Measurements from ENCODE around the gene LCORL. TPM values are rescaled to one million over a fixed set of nuclear protein-coding genes. Genes with fewer than 3 reads are reported as not detected.

Gene LCORL
- total and polyA plus RNA-seq, 2 donors (not counting 3 experiments of a cell fraction or from before 2014, with no cell fraction given): 2.8 to 23.9 TPM

GRCh38 chr4:17962171-17962570 lies 59.4 kb downstream of the LCORL start:
- BruUV-seq (replicated peaks): no TSS peak
- H4K20me1 ChIP-seq (replicated peaks; ENCODE audit: control insufficient read depth, extremely low read depth, insufficient read depth, low read length): peaks cover 2% of the 10 kb centered on the region
- H3K4me2 ChIP-seq (ENCODE audit: insufficient read depth, low read length): no peak overlapping the region
- FAIRE-seq (no peak), DNase-seq (ENCODE audit: low read depth, low spot score) (no peak)
- H2AFZ ChIP-seq (ENCODE audit: low read depth, low read length): no peak overlapping the region
- no peak overlapping the region for H3K4me3 ChIP-seq (replicated peaks in 1 of 3; ENCODE audit: insufficient read depth in 1 of 3, low read depth in 1 of 3, low read length in 3 of 3)
- H3K9me3 ChIP-seq (replicated peaks; ENCODE audit: control insufficient read depth, insufficient read depth, low read length): no peaks in the 10 kb centered on the region
- peaks cover 10% of the 10 kb centered on the region for H3K79me2 ChIP-seq (ENCODE audit: control insufficient read depth, insufficient read depth, low read length)
- no peak overlapping the region for H3K9ac ChIP-seq (replicated peaks; ENCODE audit: extremely low read depth, insufficient read depth, low read length)
- H3K9me1 ChIP-seq (replicated peaks; ENCODE audit: control insufficient read depth, extremely low read depth, insufficient read depth, low read length): peaks cover 5% of the 10 kb centered on the region
- TF ChIP-seq POLR2A (IDR thresholded peaks at IDR 0.05; ENCODE audit: low read depth, low read length) (no peak), GATA2 (IDR thresholded peaks at IDR 0.05; ENCODE audit: insufficient read depth, insufficient read length, low read depth, low read length) (no peak), MYC (IDR thresholded peaks at IDR 0.05; ENCODE audit: low read depth, low read length) (no peak)
- no peaks in the 10 kb centered on the region for H3K36me3 ChIP-seq (ENCODE audit: control insufficient read depth in 2 of 2, extremely low read depth in 1 of 2, insufficient read depth in 2 of 2, low read length in 2 of 2)
- POLR2A ChIA-PET: no interaction called here
- dilution Hi-C loops (cut with MboI; ENCODE audit: extremely low pct_ligation_motif_present, low sequenced_read_pairs) (no loop called here), intact Hi-C loops (cut with micrococcal nuclease) (no loop called here)
- CTCF ChIA-PET: no interaction called here
- H3K27ac ChIP-seq (ENCODE audit: insufficient read depth, low read depth, low read length): no peak overlapping the region
- no peaks in the 10 kb centered on the region for H3K27me3 ChIP-seq (ENCODE audit: control insufficient read depth in 2 of 2, insufficient read depth in 2 of 2, low read length in 2 of 2)
- no peaks in the 10 kb centered on the region for H3K4me1 ChIP-seq (ENCODE audit: control insufficient read depth, extremely low read depth, insufficient read depth, low read length)

- H3K4me3 ChIP-seq (replicated peaks in 1 of 3; ENCODE audit: insufficient read depth in 1 of 3, low read depth in 1 of 3, low read length in 3 of 3): no peak overlapping the region
- H3K79me2 ChIP-seq (ENCODE audit: control insufficient read depth, insufficient read depth, low read length): peaks cover 4% of the 10 kb centered on the region
- H3K27ac ChIP-seq (ENCODE audit: insufficient read depth, low read depth, low read length): no peak overlapping the region
- ChIA-PET CTCF (no interaction called here), POLR2A (no interaction called here)
- dilution Hi-C loops (cut with MboI; ENCODE audit: extremely low pct_ligation_motif_present, low sequenced_read_pairs) (no loop called here), intact Hi-C loops (cut with micrococcal nuclease) (no loop called here)
- H2AFZ ChIP-seq (ENCODE audit: low read depth, low read length): no peak overlapping the region
- H3K9me3 ChIP-seq (replicated peaks; ENCODE audit: control insufficient read depth, insufficient read depth, low read length): no peaks in the 10 kb centered on the region
- TF ChIP-seq POLR2A (IDR thresholded peaks at IDR 0.05; ENCODE audit: low read depth, low read length) (no peak), FOS (IDR thresholded peaks at IDR 0.05; ENCODE audit: borderline replicate concordance, insufficient read depth, low read length) (no peak)
- no peaks in the 10 kb centered on the region for H3K27me3 ChIP-seq (ENCODE audit: control insufficient read depth in 2 of 2, insufficient read depth in 2 of 2, low read length in 2 of 2)
- H3K4me2 ChIP-seq (ENCODE audit: insufficient read depth, low read length): no peak overlapping the region
- no peaks in the 10 kb centered on the region for H3K36me3 ChIP-seq (ENCODE audit: control insufficient read depth in 2 of 2, extremely low read depth in 1 of 2, insufficient read depth in 2 of 2, low read length in 2 of 2)
- no TSS peak for BruUV-seq (replicated peaks)
- peaks cover 5% of the 10 kb centered on the region for H3K9me1 ChIP-seq (replicated peaks; ENCODE audit: control insufficient read depth, extremely low read depth, insufficient read depth, low read length)
- DNase-seq (ENCODE audit: low read depth, low spot score): no peak
- H3K9ac ChIP-seq (replicated peaks; ENCODE audit: extremely low read depth, insufficient read depth, low read length): no peak overlapping the region
- FAIRE-seq: no peak
- H4K20me1 ChIP-seq (replicated peaks; ENCODE audit: control insufficient read depth, extremely low read depth, insufficient read depth, low read length): peaks cover 3% of the 10 kb centered on the region
- no peaks in the 10 kb centered on the region for H3K4me1 ChIP-seq (ENCODE audit: control insufficient read depth, extremely low read depth, insufficient read depth, low read length)
Measured at GRCh38 chr4:17961249-17961648, 60.3 kb downstream of the LCORL start.

Data from endothelial cell of umbilical vein (primary cell).